IMR-90 (cell line): Measurements from ENCODE around the gene HMX3.
A peak's percentile ranks its signal among the peaks of the same experiment; 100 is the strongest.

ENCODE experiments used
- CEBPB ChIP-seq: IDR thresholded peaks from 2 replicates; pipeline ENCODE4 v1.6.1; 2012; ENCODE audit warnings: low read depth, low read length, improper control_type of control experiment
- FOS ChIP-seq: fragments of 150-350 bp; IDR thresholded peaks from 2 replicates; pipeline ENCODE4 v1.6.1; 2016; ENCODE audit warnings: low read depth, low read length
- MAFK ChIP-seq: IDR thresholded peaks from 2 replicates; pipeline ENCODE4 v1.6.1; 2012; ENCODE audit warnings: low read depth, low read length, improper control_type of control experiment
- MAZ ChIP-seq: IDR thresholded peaks from 2 replicates; pipeline ENCODE4 v1.6.1; 2012; ENCODE audit warnings: low read depth, mild to moderate bottlenecking, low read length, improper control_type of control experiment, moderate library complexity, borderline replicate concordance
- MXI1 ChIP-seq: IDR thresholded peaks from 2 replicates; pipeline ENCODE4 v1.6.1; 2012; ENCODE audit warnings: low read depth, mild to moderate bottlenecking, low read length, moderate library complexity, borderline replicate concordance
- NFE2L2 ChIP-seq: fragments of 150-350 bp; IDR thresholded peaks from 2 replicates; pipeline ENCODE4 v1.6.1; 2016; ENCODE audit warnings: low read depth, mild to moderate bottlenecking, low read length
- POLR2A ChIP-seq: IDR thresholded peaks from 2 replicates; pipeline ENCODE4 v1.6.1; 2012; ENCODE audit warnings: mild to moderate bottlenecking, low read depth, low read length
- RAD21 ChIP-seq: IDR thresholded peaks from 2 replicates; pipeline ENCODE4 v1.6.1; 2012; ENCODE audit warnings: low read length, improper control_type of control experiment
- RCOR1 ChIP-seq: IDR thresholded peaks from 2 replicates; pipeline ENCODE4 v1.6.1; 2012; ENCODE audit warnings: mild to moderate bottlenecking, low read length, improper control_type of control experiment; ENCODE audit not compliant: insufficient replicate concordance
- RFX5 ChIP-seq: IDR thresholded peaks from 2 replicates; pipeline ENCODE4 v1.8.0; 2012; ENCODE audit warnings: low read depth, mild to moderate bottlenecking, low read length, moderate library complexity
- SMC3 ChIP-seq: fragments of 150-350 bp; IDR thresholded peaks from 2 replicates; pipeline ENCODE4 v1.6.1; 2016; ENCODE audit warnings: low read depth, mild to moderate bottlenecking, antibody characterized with exemption, low read length, moderate library complexity
- USF2 ChIP-seq: fragments of 150-350 bp; IDR thresholded peaks from 2 replicates; pipeline ENCODE4 v1.6.1; 2017; ENCODE audit warnings: mild to moderate bottlenecking, antibody characterized with exemption, low read length, low read depth
- TF ChIP-seq, protein P1 (sequence below): conservative IDR thresholded peaks from 2 replicates; pipeline ENCODE4 v1.5.1; 2012; ENCODE audit warnings: mild to moderate bottlenecking, low read depth, low read length, improper control_type of control experiment
- TF ChIP-seq, protein P2 (sequence below): fragments of 150-350 bp; IDR thresholded peaks from 2 replicates; pipeline ENCODE4 v1.6.1; 2016; ENCODE audit warnings: low read depth, mild to moderate bottlenecking, low read length, moderate library complexity, borderline replicate concordance

DNA sequence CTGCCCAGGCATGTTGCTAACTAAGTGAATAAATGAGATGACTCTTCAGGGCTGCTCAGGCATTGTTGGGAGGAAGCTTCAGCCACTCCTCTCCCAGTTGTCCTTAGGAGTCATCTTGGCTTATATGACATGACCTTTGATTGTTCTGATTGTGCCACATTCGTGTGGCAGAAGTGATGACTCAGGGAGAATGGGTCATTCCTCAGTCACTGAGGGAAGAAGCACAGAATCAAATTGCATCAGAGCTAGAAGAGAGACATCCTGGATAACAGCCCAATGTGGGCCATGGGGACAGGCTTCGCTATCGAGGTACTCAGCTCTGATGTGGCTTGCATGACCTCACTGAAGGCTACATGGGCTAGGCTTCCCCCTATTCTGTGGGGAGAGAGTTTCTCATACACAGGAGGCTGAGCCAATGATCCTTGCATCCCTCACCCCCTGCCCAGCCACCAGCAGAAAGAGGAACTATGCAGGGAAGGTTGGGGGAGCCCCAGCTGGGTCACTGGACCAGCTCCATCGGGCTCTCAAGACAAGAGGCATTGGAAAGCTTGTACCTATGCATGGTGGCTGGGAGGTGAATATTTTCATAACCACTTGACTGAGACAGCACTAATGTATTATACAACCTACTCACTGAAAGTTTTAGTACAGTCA, 6.0 kb upstream of the HMX3 start:
- TF ChIP-seq CEBPB, result no peak
- TF ChIP-seq, protein P1, sequence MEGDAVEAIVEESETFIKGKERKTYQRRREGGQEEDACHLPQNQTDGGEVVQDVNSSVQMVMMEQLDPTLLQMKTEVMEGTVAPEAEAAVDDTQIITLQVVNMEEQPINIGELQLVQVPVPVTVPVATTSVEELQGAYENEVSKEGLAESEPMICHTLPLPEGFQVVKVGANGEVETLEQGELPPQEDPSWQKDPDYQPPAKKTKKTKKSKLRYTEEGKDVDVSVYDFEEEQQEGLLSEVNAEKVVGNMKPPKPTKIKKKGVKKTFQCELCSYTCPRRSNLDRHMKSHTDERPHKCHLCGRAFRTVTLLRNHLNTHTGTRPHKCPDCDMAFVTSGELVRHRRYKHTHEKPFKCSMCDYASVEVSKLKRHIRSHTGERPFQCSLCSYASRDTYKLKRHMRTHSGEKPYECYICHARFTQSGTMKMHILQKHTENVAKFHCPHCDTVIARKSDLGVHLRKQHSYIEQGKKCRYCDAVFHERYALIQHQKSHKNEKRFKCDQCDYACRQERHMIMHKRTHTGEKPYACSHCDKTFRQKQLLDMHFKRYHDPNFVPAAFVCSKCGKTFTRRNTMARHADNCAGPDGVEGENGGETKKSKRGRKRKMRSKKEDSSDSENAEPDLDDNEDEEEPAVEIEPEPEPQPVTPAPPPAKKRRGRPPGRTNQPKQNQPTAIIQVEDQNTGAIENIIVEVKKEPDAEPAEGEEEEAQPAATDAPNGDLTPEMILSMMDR, result no peak
- no peak for TF ChIP-seq MXI1
- TF ChIP-seq, protein P2, sequence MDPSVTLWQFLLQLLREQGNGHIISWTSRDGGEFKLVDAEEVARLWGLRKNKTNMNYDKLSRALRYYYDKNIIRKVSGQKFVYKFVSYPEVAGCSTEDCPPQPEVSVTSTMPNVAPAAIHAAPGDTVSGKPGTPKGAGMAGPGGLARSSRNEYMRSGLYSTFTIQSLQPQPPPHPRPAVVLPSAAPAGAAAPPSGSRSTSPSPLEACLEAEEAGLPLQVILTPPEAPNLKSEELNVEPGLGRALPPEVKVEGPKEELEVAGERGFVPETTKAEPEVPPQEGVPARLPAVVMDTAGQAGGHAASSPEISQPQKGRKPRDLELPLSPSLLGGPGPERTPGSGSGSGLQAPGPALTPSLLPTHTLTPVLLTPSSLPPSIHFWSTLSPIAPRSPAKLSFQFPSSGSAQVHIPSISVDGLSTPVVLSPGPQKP, result no peak
- TF ChIP-seq MAFK, result 0 out of 2 replicates have a peak, but pooled peaks have one; percentile 7
- no peak for TF ChIP-seq POLR2A
- TF ChIP-seq RFX5, result no peak
- no peak for TF ChIP-seq MAZ
- no peak for TF ChIP-seq SMC3
- no peak for TF ChIP-seq FOS
- no peak for TF ChIP-seq USF2
- TF ChIP-seq RAD21, result no peak
- TF ChIP-seq RCOR1, result no peak
- no peak for TF ChIP-seq NFE2L2
